ENCODE measurements around the gene S1PR2.

Gene S1PR2

GRCh38 chr19:10270616-10271394 is 39.7 kb upstream of the S1PR2 start, which contains the start of gene ICAM1:
ICAM1 (plus strand) TSS chr19:10271120; CDS start chr19:10271160, 40 bp downstream.
- no peak for TF ChIP-seq CTCF (IDR thresholded peaks at IDR 0.05)

DNA sequence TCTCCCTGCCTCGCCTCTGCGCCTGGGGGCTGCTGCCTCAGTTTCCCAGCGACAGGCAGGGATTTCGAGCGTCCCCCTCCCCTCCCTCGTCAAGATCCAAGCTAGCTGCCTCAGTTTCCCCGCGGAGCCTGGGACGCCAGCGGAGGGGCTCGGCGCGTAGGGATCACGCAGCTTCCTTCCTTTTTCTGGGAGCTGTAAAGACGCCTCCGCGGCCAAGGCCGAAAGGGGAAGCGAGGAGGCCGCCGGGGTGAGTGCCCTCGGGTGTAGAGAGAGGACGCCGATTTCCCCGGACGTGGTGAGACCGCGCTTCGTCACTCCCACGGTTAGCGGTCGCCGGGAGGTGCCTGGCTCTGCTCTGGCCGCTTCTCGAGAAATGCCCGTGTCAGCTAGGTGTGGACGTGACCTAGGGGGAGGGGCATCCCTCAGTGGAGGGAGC is 39.1 kb upstream of the S1PR2 start:
- TF ChIP-seq CTCF (IDR thresholded peaks at IDR 0.05): no peak

DNA sequence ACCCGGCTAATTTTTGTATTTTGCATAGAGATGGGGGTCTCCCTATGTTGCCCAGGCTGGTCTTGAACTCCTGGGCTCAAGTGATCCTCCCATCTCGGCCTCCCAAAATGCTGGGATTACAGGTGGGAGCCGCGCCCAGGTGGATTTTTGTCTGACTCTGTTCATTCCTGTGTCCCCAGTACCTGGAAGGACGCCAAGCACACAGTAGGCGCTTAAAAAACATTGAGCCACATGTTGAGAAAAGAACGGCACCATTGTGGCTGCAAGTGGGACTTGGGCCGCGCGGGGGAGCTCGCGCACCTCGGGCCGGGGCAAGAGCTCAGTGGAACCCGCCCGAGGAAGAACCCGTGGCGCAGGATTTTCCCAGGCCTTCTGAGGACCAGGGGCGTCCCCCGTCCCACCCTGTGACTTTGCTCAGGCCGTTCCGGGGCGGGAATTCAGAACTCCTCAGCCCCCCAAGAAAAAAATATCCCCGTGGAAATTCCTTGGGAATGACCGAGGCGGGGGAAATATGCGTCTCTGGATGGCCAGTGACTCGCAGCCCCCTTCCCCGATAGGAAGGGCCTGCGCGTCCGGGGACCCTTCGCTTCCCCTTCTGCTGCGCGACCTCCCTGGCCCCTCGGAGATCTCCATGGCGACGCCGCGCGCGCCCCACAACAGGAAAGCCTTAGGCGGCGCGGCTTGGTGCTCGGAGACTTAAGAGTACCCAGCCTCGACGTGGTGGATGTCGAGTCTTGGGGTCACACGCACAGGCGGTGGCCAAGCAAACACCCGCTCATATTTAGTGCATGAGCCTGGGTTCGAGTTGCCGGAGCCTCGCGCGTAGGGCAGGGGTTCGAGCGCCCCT is 38.4 kb upstream of the S1PR2 start:
- peak; percentile 93 for TF ChIP-seq CTCF (IDR thresholded peaks at IDR 0.05)

- no peak for TF ChIP-seq CTCF (IDR thresholded peaks at IDR 0.05)
Measured at GRCh38 chr19:10268071-10268470, 36.9 kb upstream of the S1PR2 start.

DNA sequence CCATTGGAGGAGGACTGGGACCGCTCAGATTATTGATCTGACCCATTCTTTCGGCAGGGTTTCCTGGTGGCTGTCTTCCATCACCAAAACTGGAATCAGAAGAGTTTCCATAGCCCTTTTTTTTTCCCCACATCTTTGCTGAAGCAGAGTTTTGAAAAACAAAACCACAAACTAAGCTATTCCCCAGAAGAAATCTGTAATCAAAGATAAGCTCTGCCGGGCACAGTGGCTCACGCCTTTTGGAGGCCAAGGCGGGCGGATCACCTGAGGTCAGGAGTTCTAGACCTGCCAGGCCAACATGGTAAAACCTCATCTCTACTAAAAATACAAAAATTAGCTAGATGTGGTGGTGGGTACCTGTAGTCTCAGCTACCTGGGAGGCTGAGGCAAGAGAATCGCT is 35.6 kb upstream of the S1PR2 start:
- no peak for TF ChIP-seq CTCF (IDR thresholded peaks at IDR 0.05)

- TF ChIP-seq CTCF (IDR thresholded peaks at IDR 0.05): no peak
Measured at GRCh38 chr19:10262771-10263170, 31.6 kb upstream of the S1PR2 start.

GRCh38 chr19:10260141-10260584 is 29.0 kb upstream of the S1PR2 start:
- no peak for TF ChIP-seq CTCF (IDR thresholded peaks at IDR 0.05)

All from LNCAP (cell line).